Measurements from ENCODE around the gene TMED6.

- TF ChIP-seq FOXM1 (IDR thresholded peaks at IDR 0.05; ENCODE audit: borderline replicate concordance) (no peak), ELF4 (IDR thresholded peaks at IDR 0.05) (no peak), BHLHE40 (IDR thresholded peaks at IDR 0.05; ENCODE audit: borderline replicate concordance) (no peak), LEF1 (IDR thresholded peaks at IDR 0.05; ENCODE audit: borderline replicate concordance) (no peak), FOXK2 (IDR thresholded peaks at IDR 0.05) (no peak), NFRKB (IDR thresholded peaks at IDR 0.05) (no peak), SP1 (IDR thresholded peaks at IDR 0.05) (no peak), SUZ12 (IDR thresholded peaks at IDR 0.05) (no peak)
Observed at GRCh38 chr16:69350536-69351133, 951 bp downstream of the TMED6 start.

All from HEK293T (cell line).